Upper lobe of left lung (tissue), 6 donors: ENCODE results near the gene HIRIP3. TPM values are rescaled to one million over a fixed set of nuclear protein-coding genes. Genes with fewer than 3 reads are reported as not detected.

Source experiments
- ATAC-seq, 2 donors: fragments of 200-7000 bp; cut with Tn5 transposase; one replicate each; pipeline ENCODE4 v1.9.1; 2022; ENCODE audit warnings: mild to moderate bottlenecking in 2 of 2, moderate library complexity in 2 of 2; ENCODE audit not compliant: low FRiP score in 2 of 2
- DNase-seq, 2 donors: peaks; one replicate each; pipeline ENCODE4 v3.0.0-alpha.2; 2019 to 2020
- H3K27ac ChIP-seq, 4 donors: fragments of 200-600 bp; sonication (generic); one replicate each; pipeline ENCODE4 v1.5.1; 2016 to 2019
- H3K27me3 ChIP-seq, 4 donors: fragments of 200-600 bp; sonication (generic); one replicate each; pipeline ENCODE4 v1.5.1; 2017 to 2019
- H3K36me3 ChIP-seq, 4 donors: fragments of 200-600 bp; sonication (generic); one replicate each; pipeline ENCODE4 v1.5.1; 2016 to 2019
- H3K4me1 ChIP-seq, 4 donors: fragments of 200-600 bp; sonication (generic); one replicate each; pipeline ENCODE4 v1.5.1; 2018 to 2019
- H3K4me3 ChIP-seq, 4 donors: fragments of 200-600 bp; sonication (generic); one replicate each; pipeline ENCODE4 v1.5.1; 2017 to 2019; ENCODE audit warnings: mild to moderate bottlenecking in 2 of 4, moderate library complexity in 1 of 4
- H3K9me3 ChIP-seq, 4 donors: fragments of 200-600 bp; sonication (generic); one replicate each; pipeline ENCODE4 v1.5.1; 2018 to 2019
- CTCF ChIP-seq, 6 experiments: fragments of 450-650 bp in 4 of 6; fragments of 200-600 bp in 2 of 6; sonication (generic) in 2 of 6; IDR thresholded peaks; one replicate each; pipeline ENCODE4 v1.5.1; 2016 to 2019; ENCODE audit warnings: antibody characterized with exemption in 6 of 6
- EP300 ChIP-seq, 4 donors: sonication (generic); formaldehyde crosslinking; IDR thresholded peaks; one replicate each; pipeline ENCODE4 v1.5.1; 2017; ENCODE audit warnings: antibody characterized with exemption in 4 of 4, control low read depth in 2 of 4
- POLR2A ChIP-seq, 4 donors: fragments of 450-650 bp; IDR thresholded peaks; one replicate each; pipeline ENCODE4 v1.5.1; 2016 to 2017; ENCODE audit warnings: antibody characterized with exemption in 4 of 4, mild to moderate bottlenecking in 2 of 4
- POLR2AphosphoS5 ChIP-seq, 2 donors: sonication (generic); formaldehyde crosslinking; IDR thresholded peaks; one replicate each; pipeline ENCODE4 v1.5.1; 2017; ENCODE audit warnings: antibody characterized with exemption in 2 of 2
- WGBS, 2 donors: methylation state at CpG; one replicate each; pipeline ENCODE4 v1.1.5; 2017 to 2018; 5-methylcytosine and 5-hydroxymethylcytosine counted together
- total RNA-seq, 6 donors: library from RNA; depleted of rRNA in 4 of 6; stranded (reverse); fragments of >200 nt in 4 of 6; gene quantifications; one replicate each; pipeline versions ENCODE4 v1.1.0 to v1.2.1, GENCODE V29; 2016 to 2021
- donor health status: DM: no; HTN: no; CAD: no; lungs with moderate emphysema.
- donor health status: DM: no; HTN: yes; CAD: no; lungs with severe emphysema.

Gene HIRIP3
- total RNA-seq, 6 donors from 2014 or later, result 11.5 to 28.2 (median 25.0) TPM

GRCh38 chr16:29996766-29997250, 1.4 kb upstream of the HIRIP3 start:
- no peaks in the 10 kb centered on the region for H3K27me3 ChIP-seq
- 20 to 25% methylated on average over 9 of the region's 9 CpGs for WGBS, 2 donors
- peak overlapping the region; percentile 88 to 92 (median 90) for H3K27ac ChIP-seq
- no peak for TF ChIP-seq EP300 (IDR thresholded peaks at IDR 0.05)
- no peak for TF ChIP-seq POLR2A (IDR thresholded peaks at IDR 0.05)
- ATAC-seq (no peak), DNase-seq (no peak)
- peaks cover 21 to 36% (median 29%) of the 10 kb centered on the region in 4 donors for H3K4me1 ChIP-seq
- peaks cover 0 to 55% (median 27%) of the 10 kb centered on the region in 4 donors for H3K36me3 ChIP-seq
- H3K9me3 ChIP-seq, result no peaks in the 10 kb centered on the region
- H3K4me3 ChIP-seq, result peak overlapping the region; percentile 56 to 92 (median 74)

DNA sequence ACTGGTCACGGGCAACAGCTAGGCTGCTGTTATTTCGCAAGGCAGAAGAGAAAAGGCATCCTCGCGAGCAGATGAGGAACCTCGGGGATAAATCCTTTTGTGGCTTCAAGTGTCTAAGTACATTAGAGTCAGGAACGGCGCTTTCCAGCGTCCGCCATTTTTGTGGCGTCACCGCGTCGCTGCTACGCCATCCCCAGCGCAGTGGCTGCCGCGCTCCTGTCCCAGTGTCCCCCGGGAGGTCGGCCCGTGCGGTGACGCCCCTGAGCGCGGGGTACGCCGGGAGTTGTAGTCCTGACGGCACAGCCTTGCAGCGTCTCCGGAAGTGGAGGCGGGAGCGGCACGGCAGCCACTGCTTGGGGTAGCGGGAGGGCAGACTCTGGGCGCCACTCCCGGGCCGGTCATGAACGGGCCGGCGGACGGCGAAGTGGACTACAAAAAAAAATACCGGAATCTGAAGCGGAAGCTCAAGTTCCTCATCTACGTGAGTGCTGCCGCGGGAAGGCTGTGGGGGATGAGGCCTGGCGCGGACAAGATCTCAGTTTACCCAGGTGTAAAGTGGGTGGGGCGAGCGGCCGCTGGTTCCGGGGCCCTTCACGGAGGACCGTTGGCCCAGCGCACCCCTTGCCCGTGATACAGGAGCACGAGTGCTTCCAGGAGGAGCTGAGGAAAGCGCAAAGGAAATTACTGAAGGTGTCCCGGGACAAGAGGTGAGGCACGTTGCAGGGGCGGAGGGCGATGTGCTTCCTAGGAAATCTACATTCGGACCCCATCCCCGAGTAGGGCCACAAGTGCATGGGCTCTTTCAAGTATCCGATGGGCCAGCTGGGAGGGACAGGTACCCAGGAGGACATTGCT, 721 bp upstream of the HIRIP3 start, which contains the start of gene INO80E:
INO80E (plus strand) TSS at position 331 of the 855 bp plus-strand sequence; CDS start at position 401, 70 bp downstream.
- ATAC-seq, result peak; percentile 98
- DNase-seq, result peak; percentile 99 to 100
- Histone ChIP-seq H3K4me3 (peak within 1 kb of the TSS; percentile 74 to 96 (median 83)), H3K27me3 (no peaks in the 10 kb centered on the region), H3K27ac (peak within 1 kb of the TSS; percentile 88 to 92 (median 90)), H3K4me1 (peaks cover 21 to 43% (median 36%) of the 10 kb centered on the region in 4 donors), H3K36me3 (peaks cover 1 to 55% (median 31%) of the 10 kb centered on the region in 4 donors), H3K9me3 (no peaks in the 10 kb centered on the region)
- WGBS, 2 donors, result 0 to 1% methylated on average over 54 to 65 of the region's 65 CpGs
- TF ChIP-seq POLR2A (IDR thresholded peaks at IDR 0.05) (peak in 2 of 4 donors; percentile 27 to 64), POLR2AphosphoS5 (IDR thresholded peaks at IDR 0.05) (peak; percentile 86 to 94), EP300 (IDR thresholded peaks at IDR 0.05) (peak in 1 of 4 donors; percentile 34), CTCF (IDR thresholded peaks at IDR 0.05) (peak in 2 of 6 experiments; percentile 21 to 38)

- DNase-seq (peak; percentile 86 to 95), ATAC-seq (peak; percentile 56 to 80)
- TF ChIP-seq EP300 (IDR thresholded peaks at IDR 0.05) (no peak), POLR2AphosphoS5 (IDR thresholded peaks at IDR 0.05) (no peak), POLR2A (IDR thresholded peaks at IDR 0.05) (no peak), CTCF (IDR thresholded peaks at IDR 0.05) (no peak)
- 13 to 29% methylated on average over 12 to 24 of the region's 24 CpGs for WGBS, 2 donors
- H3K36me3 ChIP-seq, result peaks cover 10 to 55% (median 36%) of the 10 kb centered on the region in 4 donors
- peaks cover 26 to 52% (median 44%) of the 10 kb centered on the region in 4 donors for H3K4me1 ChIP-seq
- H3K9me3 ChIP-seq, result no peaks in the 10 kb centered on the region
- peak overlapping the region; percentile 88 to 92 (median 90) for H3K27ac ChIP-seq
- H3K27me3 ChIP-seq, result no peaks in the 10 kb centered on the region
- H3K4me3 ChIP-seq, result peak overlapping the region; percentile 74 to 96 (median 83)
Measured at GRCh38 chr16:29994600-29995323, 655 bp downstream of the HIRIP3 start.

GRCh38 chr16:29993903-29994599, 1.4 kb downstream of the HIRIP3 start:
- no peak for ATAC-seq
- WGBS, 2 donors, result 83 to 85% methylated on average over 9 of the region's 9 CpGs
- Histone ChIP-seq H3K4me3 (peak overlapping the region in 2 of 4 donors; percentile 74 to 92), H3K27me3 (no peaks in the 10 kb centered on the region), H3K36me3 (peaks cover 10 to 55% (median 39%) of the 10 kb centered on the region in 4 donors), H3K4me1 (peaks cover 26 to 55% (median 44%) of the 10 kb centered on the region in 4 donors), H3K9me3 (no peaks in the 10 kb centered on the region), H3K27ac (peak overlapping the region; percentile 88 to 92 (median 90))
- DNase-seq, result no peak
- no peak for TF ChIP-seq POLR2AphosphoS5 (IDR thresholded peaks at IDR 0.05)
- TF ChIP-seq EP300 (IDR thresholded peaks at IDR 0.05), result no peak
- TF ChIP-seq POLR2A (IDR thresholded peaks at IDR 0.05), result no peak
- no peak for TF ChIP-seq CTCF (IDR thresholded peaks at IDR 0.05)
